ENCODE measurements around the gene FAM47B.

The FAM47B gene

GRCh38 chrX:34978171-34978570 lies 35.6 kb downstream of the FAM47B start:
- no peak for DNase-seq
- TF ChIP-seq POLR2A (IDR thresholded peaks at IDR 0.05; ENCODE audit: low read length), result no peak
- no peak for TF ChIP-seq GATA1 (IDR thresholded peaks at IDR 0.05; ENCODE audit: low read depth, low read length)

- TF ChIP-seq POLR2A (IDR thresholded peaks at IDR 0.05; ENCODE audit: low read length) (no peak), GATA1 (IDR thresholded peaks at IDR 0.05; ENCODE audit: low read depth, low read length) (no peak)
- no peak for DNase-seq
These were observed 45.0 kb downstream of the FAM47B start for GRCh38 chrX:34987646-34988045.

Measured in erythroblast (primary cell).